GM12878 (cell line): ENCODE results near the gene MAP3K6. TPM values are rescaled to one million over a fixed set of nuclear protein-coding genes. Genes with fewer than 3 reads are reported as not detected.

Experiments used
- ATAC-seq: fragments of 200-7000 bp; cut with Tn5 transposase; 3 replicates; pipeline ENCODE4 v1.9.1; 2020; ENCODE audit warnings: mild to moderate bottlenecking, moderate library complexity
- BruUV-seq: library from RNA; stranded (reverse); fragments of 400-500 nt; replicated peaks from 2 replicates; lab custom pipeline; 2021; lab: Mats Ljungman, UMichigan
- CTCF ChIA-PET: fragments of 300-600 bp; sonication (Branson Sonifier 250); formaldehyde crosslinking; extraction: SDS; loops from one replicate; lab custom pipeline; 2021; ENCODE audit warnings: inconsistent platforms; lab: Yijun Ruan, JAX
- POLR2A ChIA-PET: fragments of 350-600 bp; formaldehyde crosslinking; extraction: SDS; loops from one replicate; lab custom pipeline; 2021; ENCODE audit warnings: inconsistent platforms; lab: Charles Lee
- RAD21 ChIA-PET: fragments of 300-600 bp; sonication (Branson Sonifier 250); formaldehyde crosslinking; loops from one replicate; lab custom pipeline; 2023; ENCODE audit warnings: antibody characterized with exemption; ENCODE audit not compliant: unreplicated experiment; lab: Charles Lee
- SMC1A ChIA-PET: fragments of 300-600 bp; sonication (Branson Sonifier 250); formaldehyde crosslinking; loops from one replicate; lab custom pipeline; 2023; ENCODE audit not compliant: unreplicated experiment, uncharacterized antibody; lab: Charles Lee
- DNase-seq: peaks from one replicate; pipeline ENCODE4 v3.0.0-alpha.2; 2011; ENCODE audit warnings: low read depth, low spot score
- FAIRE-seq: peaks from 3 replicates; lab custom pipeline; 2011; peaks lifted over from hg19 to GRCh38; lab: Jason Lieb, UNC
- H2AFZ ChIP-seq: 2 replicates; pipeline ENCODE4 v1.6.0; 2011; ENCODE audit warnings: low read depth, low read length, control low read depth; ENCODE audit not compliant: control insufficient read depth
- H3K27ac ChIP-seq: 2 replicates; pipeline ENCODE4 v1.5.1; 2011; ENCODE audit warnings: control low read depth; ENCODE audit not compliant: control insufficient read depth, insufficient read depth
- H3K27me3 ChIP-seq, 2 experiments: replicated peaks in 1 of 2; 2 replicates each; pipeline versions ENCODE4 v1.6.0 to v1.6.1; 2011; ENCODE audit warnings: low read length in 1 of 2; ENCODE audit not compliant: control insufficient read depth in 2 of 2, insufficient read depth in 2 of 2
- H3K36me3 ChIP-seq, 2 experiments: 2 replicates each; pipeline ENCODE4 v1.5.1; 2011; ENCODE audit warnings: low read length in 1 of 2; ENCODE audit not compliant: control insufficient read depth in 2 of 2, insufficient read depth in 2 of 2
- H3K4me1 ChIP-seq: 2 replicates; pipeline ENCODE4 v1.6.1; 2011; ENCODE audit warnings: mild to moderate bottlenecking, low read length, moderate library complexity, mixed read lengths; ENCODE audit not compliant: control insufficient read depth, insufficient read depth
- H3K4me2 ChIP-seq: 2 replicates; pipeline ENCODE4 v1.6.0; 2011; ENCODE audit warnings: control low read depth; ENCODE audit not compliant: control insufficient read depth, insufficient read depth
- H3K4me3 ChIP-seq: fragments of 200-600 bp; sonication (generic); 2 replicates; pipeline ENCODE4 v1.5.1; 2016
- H3K79me2 ChIP-seq: 2 replicates; pipeline ENCODE4 v1.6.0; 2011; ENCODE audit warnings: low read length; ENCODE audit not compliant: control insufficient read depth, insufficient read depth
- H3K9ac ChIP-seq: 2 replicates; pipeline ENCODE4 v1.8.0; 2011; ENCODE audit warnings: low read length, control low read depth, mixed read lengths; ENCODE audit not compliant: control insufficient read depth, insufficient read depth
- H3K9me3 ChIP-seq: replicated peaks from 3 replicates; pipeline ENCODE4 v1.5.1; 2011; ENCODE audit warnings: mild to moderate bottlenecking, low read length; ENCODE audit not compliant: control insufficient read depth, insufficient read depth
- H4K20me1 ChIP-seq: 2 replicates; pipeline ENCODE4 v1.6.0; 2011; ENCODE audit not compliant: control insufficient read depth, insufficient read depth
- CBX3 ChIP-seq: fragments of 200-600 bp; sonication (generic); IDR thresholded peaks from 2 replicates; pipeline ENCODE4 v1.6.1; 2016; ENCODE audit warnings: low read depth, borderline replicate concordance
- CHD2 ChIP-seq: IDR thresholded peaks from 2 replicates; pipeline ENCODE4 v1.6.1; 2011; ENCODE audit warnings: low read depth, low read length, improper control_type of control experiment, borderline replicate concordance
- EZH2 ChIP-seq: IDR thresholded peaks from 2 replicates; pipeline ENCODE4 v1.6.1; 2012; ENCODE audit warnings: low read depth, mild to moderate bottlenecking, control low read depth, inconsistent platforms, low read length, borderline replicate concordance; ENCODE audit not compliant: control insufficient read depth
- MEF2B ChIP-seq: fragments of 450-650 bp; IDR thresholded peaks from 2 replicates; pipeline ENCODE4 v1.6.1; 2018; ENCODE audit warnings: mild to moderate bottlenecking, moderate library complexity; ENCODE audit not compliant: partially characterized antibody, poor library complexity, severe bottlenecking
- MTA2 ChIP-seq: fragments of 450-650 bp; IDR thresholded peaks from 2 replicates; pipeline ENCODE4 v1.6.1; 2016; ENCODE audit warnings: low read depth, mild to moderate bottlenecking, moderate library complexity
- NFXL1 ChIP-seq: fragments of 450-650 bp; IDR thresholded peaks from 2 replicates; pipeline ENCODE4 v1.6.1; 2017; ENCODE audit warnings: antibody characterized with exemption, mild to moderate bottlenecking, borderline replicate concordance
- NR2F1 ChIP-seq: fragments of 450-650 bp; conservative IDR thresholded peaks from 2 replicates; pipeline ENCODE4 v1.6.1; 2017; ENCODE audit warnings: mild to moderate bottlenecking
- SIN3A ChIP-seq: IDR thresholded peaks from 2 replicates; pipeline ENCODE4 v1.6.1; 2012; ENCODE audit warnings: low read depth, low read length, improper control_type of control experiment
- TCF3 ChIP-seq: IDR thresholded peaks from 2 replicates; pipeline ENCODE4 v1.6.1; 2012; ENCODE audit warnings: low read depth, mild to moderate bottlenecking, low read length, borderline replicate concordance; ENCODE audit not compliant: insufficient read depth
- ZNF24 ChIP-seq: fragments of 450-650 bp; IDR thresholded peaks from 2 replicates; pipeline ENCODE4 v1.6.1; 2017; ENCODE audit warnings: antibody characterized with exemption, mild to moderate bottlenecking
- ZNF384 ChIP-seq: IDR thresholded peaks from 2 replicates; pipeline ENCODE4 v1.6.1; 2012; ENCODE audit warnings: low read depth, mild to moderate bottlenecking, low read length, improper control_type of control experiment, borderline replicate concordance
- WGBS: methylation state at CpG from one replicate; pipeline ENCODE4 v1.1.6; 2016; ENCODE audit warnings: low lambda C conversion rate; ENCODE audit not compliant: insufficient replicate concordance, insufficient coverage; ENCODE audit errors: missing lambda C conversion rate; 5-methylcytosine and 5-hydroxymethylcytosine counted together
- in situ Hi-C: fragments of 300-500 bp; cut with MboI; formaldehyde crosslinking; loops from 9 replicates; pipeline ENCODE4 v1.14.3; 2018; ENCODE audit warnings: mixed read lengths
- intact Hi-C: fragments of 100-400 bp; cut with micrococcal nuclease; formaldehyde crosslinking; loops from one replicate; pipeline ENCODE4 v1.14.2; 2022; ENCODE audit not compliant: unreplicated experiment
- polyA plus RNA-seq, 11 experiments: library from polyadenylated mRNA; depleted of rRNA in 4 of 11; unstranded in 6 of 11; stranded (reverse) in 5 of 11; fragments of >200 nt; fragmentation: Nextera tagmentation in 4 of 11; fragmentation: Illumina TruSeq in 1 of 11; extraction: Ambion mirVana in 4 of 11; extraction: Trizol in 1 of 11; gene quantifications; 1 replicate in 1 of 11; 2 replicates in 10 of 11; pipeline versions ENCODE4 v1.2.1 to v1.2.3, GENCODE V29; 2011 to 2016; ENCODE audit warnings: inconsistent platforms in 2 of 11, missing spikeins in 2 of 11, low read depth in 1 of 11
- total RNA-seq, 4 experiments: library from RNA; depleted of rRNA in 3 of 4; stranded (reverse); fragments of >200 nt in 3 of 4; fragmentation: Illumina TruSeq in 1 of 4; extraction: Trizol in 1 of 4; gene quantifications; 2 replicates each; pipeline versions ENCODE4 v1.2.1 to v1.2.3, GENCODE V29; 2013 to 2021
- TF ChIP-seq, protein P1 (sequence below): fragments of 450-650 bp; formaldehyde crosslinking; IDR thresholded peaks from 2 replicates; pipeline ENCODE4 v1.5.0; 2022; ENCODE audit warnings: mild to moderate bottlenecking, missing genetic modification characterization
- TF ChIP-seq, protein P2 (sequence below): IDR thresholded peaks from 2 replicates; pipeline ENCODE4 v1.6.1; 2011; ENCODE audit warnings: mild to moderate bottlenecking, low read depth, low read length, moderate library complexity; ENCODE audit not compliant: insufficient replicate concordance
- TF ChIP-seq, protein P3 (sequence below): fragments of 150-350 bp; IDR thresholded peaks from 2 replicates; pipeline ENCODE4 v1.6.1; 2016; ENCODE audit warnings: low read depth, low read length

Gene MAP3K6
- total and polyA plus RNA-seq, 10 of the 15 experiments (the other 5 are each of a cell fraction or from before 2014, with no cell fraction given): 0.15 to 3.4 (median 1.2) TPM; not detected in 1

DNA sequence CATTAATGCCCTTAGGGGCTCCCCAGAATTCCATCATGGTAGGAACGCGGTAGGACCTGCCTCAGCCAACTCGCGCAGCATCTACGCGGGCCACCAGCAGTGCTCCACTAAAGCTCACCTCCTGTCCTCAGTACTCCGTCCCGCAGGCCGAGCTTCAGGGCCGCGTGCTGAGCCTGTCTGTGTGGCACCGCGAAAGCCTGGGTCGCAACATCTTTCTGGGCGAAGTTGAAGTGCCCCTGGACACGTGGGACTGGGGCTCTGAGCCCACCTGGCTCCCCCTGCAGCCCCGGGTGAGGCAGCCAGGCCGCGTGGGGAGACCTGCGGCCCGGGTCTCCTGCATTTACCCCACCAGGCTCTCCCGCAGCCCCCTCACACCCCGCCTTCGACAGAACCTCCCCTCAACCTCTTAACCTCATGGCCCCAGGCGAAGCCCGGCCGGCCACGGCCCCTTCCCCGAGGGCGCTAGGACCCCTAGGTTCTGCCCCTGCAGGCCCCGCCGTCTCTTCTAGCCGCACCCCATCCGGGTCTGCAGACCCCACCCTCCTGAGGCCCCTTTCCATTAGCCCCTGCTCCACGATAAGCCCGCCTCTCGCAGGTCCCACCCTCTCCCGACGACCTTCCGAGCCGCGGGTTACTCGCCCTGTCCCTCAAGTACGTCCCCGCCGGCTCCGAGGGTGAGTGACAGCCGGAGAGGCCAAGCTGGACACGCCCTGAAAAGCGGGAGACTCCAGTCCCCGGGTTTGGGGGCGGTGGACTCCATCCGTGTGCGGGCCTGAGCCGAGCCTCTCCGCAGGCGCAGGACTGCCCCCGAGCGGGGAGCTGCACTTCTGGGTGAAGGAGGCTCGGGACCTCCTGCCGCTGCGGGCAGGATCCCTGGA lies 15.9 kb downstream of the MAP3K6 start:
- ChIA-PET SMC1A (no interaction called here), CTCF (interaction anchor here (0.6 to 8.3 kb wide), 3 partner anchors 37 to 84 kb away, joined by 3 to 77 read pairs (median 3); no protein-coding TSS in a partner anchor)

More for the DNA sequence above, 15.9 kb downstream of the MAP3K6 start:
- H3K27me3 ChIP-seq: no peaks in the 10 kb centered on the region
- H3K79me2 ChIP-seq: no peaks in the 10 kb centered on the region
- BruUV-seq: no TSS peak
- ChIA-PET RAD21 (no interaction called here), POLR2A (no interaction called here)
- FAIRE-seq (no peak), DNase-seq (no peak), ATAC-seq (no peak)
- no peak overlapping the region for H2AFZ ChIP-seq
- H3K4me1 ChIP-seq: no peaks in the 10 kb centered on the region; the same call in 1 of the 2 replicates
- intact Hi-C loops: no loop called here
- no peak overlapping the region for H3K4me2 ChIP-seq
- in situ Hi-C loops: no loop called here
- no peak overlapping the region for H3K4me3 ChIP-seq
- no peak overlapping the region for H3K9ac ChIP-seq
- H4K20me1 ChIP-seq: no peaks in the 10 kb centered on the region
- H3K36me3 ChIP-seq: no peaks in the 10 kb centered on the region
- no peak for TF ChIP-seq SIN3A
- TF ChIP-seq EZH2: no peak
- TF ChIP-seq, protein P1, sequence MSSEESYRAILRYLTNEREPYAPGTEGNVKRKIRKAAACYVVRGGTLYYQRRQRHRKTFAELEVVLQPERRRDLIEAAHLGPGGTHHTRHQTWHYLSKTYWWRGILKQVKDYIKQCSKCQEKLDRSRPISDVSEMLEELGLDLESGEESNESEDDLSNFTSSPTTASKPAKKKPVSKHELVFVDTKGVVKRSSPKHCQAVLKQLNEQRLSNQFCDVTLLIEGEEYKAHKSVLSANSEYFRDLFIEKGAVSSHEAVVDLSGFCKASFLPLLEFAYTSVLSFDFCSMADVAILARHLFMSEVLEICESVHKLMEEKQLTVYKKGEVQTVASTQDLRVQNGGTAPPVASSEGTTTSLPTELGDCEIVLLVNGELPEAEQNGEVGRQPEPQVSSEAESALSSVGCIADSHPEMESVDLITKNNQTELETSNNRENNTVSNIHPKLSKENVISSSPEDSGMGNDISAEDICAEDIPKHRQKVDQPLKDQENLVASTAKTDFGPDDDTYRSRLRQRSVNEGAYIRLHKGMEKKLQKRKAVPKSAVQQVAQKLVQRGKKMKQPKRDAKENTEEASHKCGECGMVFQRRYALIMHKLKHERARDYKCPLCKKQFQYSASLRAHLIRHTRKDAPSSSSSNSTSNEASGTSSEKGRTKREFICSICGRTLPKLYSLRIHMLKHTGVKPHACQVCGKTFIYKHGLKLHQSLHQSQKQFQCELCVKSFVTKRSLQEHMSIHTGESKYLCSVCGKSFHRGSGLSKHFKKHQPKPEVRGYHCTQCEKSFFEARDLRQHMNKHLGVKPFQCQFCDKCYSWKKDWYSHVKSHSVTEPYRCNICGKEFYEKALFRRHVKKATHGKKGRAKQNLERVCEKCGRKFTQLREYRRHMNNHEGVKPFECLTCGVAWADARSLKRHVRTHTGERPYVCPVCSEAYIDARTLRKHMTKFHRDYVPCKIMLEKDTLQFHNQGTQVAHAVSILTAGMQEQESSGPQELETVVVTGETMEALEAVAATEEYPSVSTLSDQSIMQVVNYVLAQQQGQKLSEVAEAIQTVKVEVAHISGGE (CRISPR knock-in tag): no peak
- no peak for TF ChIP-seq TCF3
- TF ChIP-seq NR2F1: no peak
- TF ChIP-seq, protein P2, sequence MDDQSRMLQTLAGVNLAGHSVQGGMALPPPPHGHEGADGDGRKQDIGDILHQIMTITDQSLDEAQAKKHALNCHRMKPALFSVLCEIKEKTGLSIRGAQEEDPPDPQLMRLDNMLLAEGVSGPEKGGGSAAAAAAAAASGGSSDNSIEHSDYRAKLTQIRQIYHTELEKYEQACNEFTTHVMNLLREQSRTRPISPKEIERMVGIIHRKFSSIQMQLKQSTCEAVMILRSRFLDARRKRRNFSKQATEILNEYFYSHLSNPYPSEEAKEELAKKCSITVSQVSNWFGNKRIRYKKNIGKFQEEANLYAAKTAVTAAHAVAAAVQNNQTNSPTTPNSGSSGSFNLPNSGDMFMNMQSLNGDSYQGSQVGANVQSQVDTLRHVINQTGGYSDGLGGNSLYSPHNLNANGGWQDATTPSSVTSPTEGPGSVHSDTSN: no peak
- TF ChIP-seq NFXL1: no peak
- TF ChIP-seq, protein P3, sequence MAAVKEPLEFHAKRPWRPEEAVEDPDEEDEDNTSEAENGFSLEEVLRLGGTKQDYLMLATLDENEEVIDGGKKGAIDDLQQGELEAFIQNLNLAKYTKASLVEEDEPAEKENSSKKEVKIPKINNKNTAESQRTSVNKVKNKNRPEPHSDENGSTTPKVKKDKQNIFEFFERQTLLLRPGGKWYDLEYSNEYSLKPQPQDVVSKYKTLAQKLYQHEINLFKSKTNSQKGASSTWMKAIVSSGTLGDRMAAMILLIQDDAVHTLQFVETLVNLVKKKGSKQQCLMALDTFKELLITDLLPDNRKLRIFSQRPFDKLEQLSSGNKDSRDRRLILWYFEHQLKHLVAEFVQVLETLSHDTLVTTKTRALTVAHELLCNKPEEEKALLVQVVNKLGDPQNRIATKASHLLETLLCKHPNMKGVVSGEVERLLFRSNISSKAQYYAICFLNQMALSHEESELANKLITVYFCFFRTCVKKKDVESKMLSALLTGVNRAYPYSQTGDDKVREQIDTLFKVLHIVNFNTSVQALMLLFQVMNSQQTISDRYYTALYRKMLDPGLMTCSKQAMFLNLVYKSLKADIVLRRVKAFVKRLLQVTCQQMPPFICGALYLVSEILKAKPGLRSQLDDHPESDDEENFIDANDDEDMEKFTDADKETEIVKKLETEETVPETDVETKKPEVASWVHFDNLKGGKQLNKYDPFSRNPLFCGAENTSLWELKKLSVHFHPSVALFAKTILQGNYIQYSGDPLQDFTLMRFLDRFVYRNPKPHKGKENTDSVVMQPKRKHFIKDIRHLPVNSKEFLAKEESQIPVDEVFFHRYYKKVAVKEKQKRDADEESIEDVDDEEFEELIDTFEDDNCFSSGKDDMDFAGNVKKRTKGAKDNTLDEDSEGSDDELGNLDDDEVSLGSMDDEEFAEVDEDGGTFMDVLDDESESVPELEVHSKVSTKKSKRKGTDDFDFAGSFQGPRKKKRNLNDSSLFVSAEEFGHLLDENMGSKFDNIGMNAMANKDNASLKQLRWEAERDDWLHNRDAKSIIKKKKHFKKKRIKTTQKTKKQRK: no peak
- no peak for TF ChIP-seq CHD2
- TF ChIP-seq MTA2: no peak
- TF ChIP-seq ZNF384: no peak
- no peak for TF ChIP-seq ZNF24
- no peak for TF ChIP-seq CBX3
- TF ChIP-seq MEF2B: no peak
- WGBS: 91% methylated on average over 50 of the region's 62 CpGs
- no peaks in the 10 kb centered on the region for H3K9me3 ChIP-seq
- H3K27ac ChIP-seq: no peak overlapping the region
